GM23338 (cell line): Measurements from ENCODE around the gene TAS2R31. TPM values are rescaled to one million over a fixed set of nuclear protein-coding genes. Genes with fewer than 3 reads are reported as not detected.

Source experiments
- ATAC-seq: fragments of 200-7000 bp; cut with Tn5 transposase; 3 replicates; pipeline ENCODE4 v1.9.1; 2020
- DNase-seq: peaks from one replicate; pipeline ENCODE4 v3.0.0-alpha.2; 2015; ENCODE audit warnings: low spot score
- H2AFZ ChIP-seq: fragments of 200-600 bp; sonication (generic); 2 replicates; pipeline ENCODE4 v1.8.0; 2016; ENCODE audit warnings: antibody characterized with exemption, mild to moderate bottlenecking, moderate library complexity
- H3F3A ChIP-seq: fragments of 200-600 bp; sonication (generic); replicated peaks from 2 replicates; pipeline ENCODE4 v1.8.0; 2017; ENCODE audit warnings: antibody characterized with exemption, mixed run types, low read depth
- H3K27ac ChIP-seq: fragments of 200-600 bp; sonication (generic); 2 replicates; pipeline ENCODE4 v1.6.1; 2016; ENCODE audit warnings: low read depth
- H3K27me3 ChIP-seq: fragments of 200-600 bp; sonication (generic); 2 replicates; pipeline ENCODE4 v1.8.0; 2016; ENCODE audit warnings: mild to moderate bottlenecking, mixed run types, moderate library complexity; ENCODE audit not compliant: insufficient read depth
- H3K36me3 ChIP-seq: fragments of 200-600 bp; sonication (generic); 2 replicates; pipeline ENCODE4 v1.8.0; 2016; ENCODE audit warnings: mild to moderate bottlenecking; ENCODE audit not compliant: insufficient read depth
- H3K4me1 ChIP-seq: fragments of 200-600 bp; sonication (generic); 2 replicates; pipeline ENCODE4 v1.8.0; 2016; ENCODE audit warnings: mild to moderate bottlenecking, moderate library complexity; ENCODE audit not compliant: insufficient read depth
- H3K4me2 ChIP-seq: fragments of 200-600 bp; sonication (generic); 2 replicates; pipeline ENCODE4 v1.7.1; 2017; ENCODE audit warnings: mixed run types
- H3K4me3 ChIP-seq: fragments of 200-600 bp; sonication (generic); 2 replicates; pipeline ENCODE4 v1.6.1; 2016; ENCODE audit warnings: mixed run types
- H3K79me2 ChIP-seq: fragments of 200-600 bp; sonication (generic); replicated peaks from 2 replicates; pipeline ENCODE4 v1.8.0; 2017; ENCODE audit warnings: mild to moderate bottlenecking; ENCODE audit not compliant: insufficient read depth
- H3K9me2 ChIP-seq: fragments of 200-600 bp; sonication (generic); 2 replicates; pipeline ENCODE4 v1.8.0; 2017; ENCODE audit not compliant: insufficient read depth
- H4K20me1 ChIP-seq: fragments of 200-600 bp; sonication (generic); replicated peaks from 2 replicates; pipeline ENCODE4 v1.8.0; 2017; ENCODE audit warnings: mild to moderate bottlenecking; ENCODE audit not compliant: insufficient read depth
- H3K27ac Mint-ChIP-seq: 2 replicates; pipeline ENCODE4 v1.8.0; 2020; ENCODE audit warnings: inconsistent platforms, mild to moderate bottlenecking, moderate library complexity, mixed read lengths
- H3K27me3 Mint-ChIP-seq: 3 replicates; pipeline ENCODE4 v1.8.0; 2022; ENCODE audit warnings: low read depth, mild to moderate bottlenecking, moderate library complexity, mixed read lengths, inconsistent platforms; ENCODE audit not compliant: insufficient read depth, poor library complexity
- H3K36me3 Mint-ChIP-seq: 3 replicates; pipeline ENCODE4 v1.8.0; 2021; ENCODE audit warnings: low read depth, mild to moderate bottlenecking, inconsistent platforms, moderate library complexity, mixed read lengths
- H3K4me1 Mint-ChIP-seq: 3 replicates; pipeline ENCODE4 v1.8.0; 2020; ENCODE audit warnings: mild to moderate bottlenecking, inconsistent platforms, mixed read lengths
- H3K4me3 Mint-ChIP-seq: 3 replicates; pipeline ENCODE4 v1.8.0; 2021; ENCODE audit warnings: moderate library complexity, mild to moderate bottlenecking, inconsistent platforms, mixed read lengths
- H3K9me3 Mint-ChIP-seq: 3 replicates; pipeline ENCODE4 v1.8.0; 2020; ENCODE audit warnings: moderate library complexity, mild to moderate bottlenecking, inconsistent platforms, mixed read lengths
- CREB1 ChIP-seq: fragments of 250-450 bp; sonication (Bioruptor Pico); IDR thresholded peaks from 2 replicates; pipeline ENCODE4 v1.5.0; 2020; ENCODE audit warnings: low read depth, mild to moderate bottlenecking, moderate library complexity
- ETS1 ChIP-seq: IDR thresholded peaks from 2 replicates; pipeline ENCODE4 v1.6.1; 2016; ENCODE audit warnings: antibody characterized with exemption
- EZH2 ChIP-seq: fragments of 200-600 bp; sonication (generic); IDR thresholded peaks from one replicate; pipeline ENCODE4 v1.8.0; 2017; ENCODE audit warnings: antibody characterized with exemption, mild to moderate bottlenecking, low read depth; ENCODE audit not compliant: unreplicated experiment
- EZH2phosphoT487 ChIP-seq: fragments of 200-600 bp; sonication (generic); IDR thresholded peaks from one replicate; pipeline ENCODE4 v1.8.1; 2018; ENCODE audit warnings: antibody characterized with exemption; ENCODE audit not compliant: unreplicated experiment
- NANOG ChIP-seq: IDR thresholded peaks from 2 replicates; pipeline ENCODE4 v1.6.1; 2016; ENCODE audit warnings: antibody characterized with exemption, borderline replicate concordance
- REST ChIP-seq: IDR thresholded peaks from one replicate; pipeline ENCODE4 v1.6.1; 2018; ENCODE audit warnings: antibody characterized with exemption; ENCODE audit not compliant: unreplicated experiment
- ZNF114 ChIP-seq: fragments of 250-450 bp; sonication (Bioruptor Pico); IDR thresholded peaks from 2 replicates; pipeline ENCODE4 v1.5.0; 2020; ENCODE audit warnings: mild to moderate bottlenecking, moderate library complexity
- ZNF331 ChIP-seq: fragments of 250-450 bp; sonication (Bioruptor Pico); IDR thresholded peaks from 2 replicates; pipeline ENCODE4 v1.5.0; 2020; ENCODE audit warnings: low read depth, mild to moderate bottlenecking, moderate library complexity
- ZNF462 ChIP-seq: fragments of 250-450 bp; sonication (Bioruptor Pico); IDR thresholded peaks from 2 replicates; pipeline ENCODE4 v1.5.0; 2020; ENCODE audit warnings: mild to moderate bottlenecking, moderate library complexity
- polyA plus RNA-seq: library from polyadenylated mRNA; unstranded; fragments of >200 nt; fragmentation: Nextera tagmentation; extraction: Ambion mirVana; gene quantifications from 2 replicates; pipeline ENCODE4 v1.2.1, GENCODE V29; 2016
- total RNA-seq: library from RNA; depleted of rRNA; stranded (reverse); fragments of >200 nt; shearing (Covaris generic); gene quantifications from 2 replicates; pipeline ENCODE4 v1.2.3, GENCODE V29; 2014

The TAS2R31 gene
- total and polyA plus RNA-seq, 2 experiments from 2014 or later, result 12.9 TPM; not detected in 1

GRCh38 chr12:11071414-11071813 is 40.2 kb upstream of the TAS2R31 start:
- H3K4me2 ChIP-seq, result no peak overlapping the region; the same call in 1 of the 2 replicates
- no peak overlapping the region for H3K4me3 ChIP-seq
- Mint-ChIP-seq H3K4me1 (peaks cover 15% of the 10 kb centered on the region; the same call in 2 of the 3 replicates), H3K4me3 (no peak overlapping the region), H3K36me3 (0 out of 3 replicates have a peak, but pooled peaks cover 3% of the 10 kb centered on the region), H3K27me3 (peaks cover 1% of the 10 kb centered on the region), H3K9me3 (no peaks in the 10 kb centered on the region; the same call in 2 of the 3 replicates), H3K27ac (no peak overlapping the region)
- no peak overlapping the region for H3K27ac ChIP-seq
- H3K4me1 ChIP-seq, result no peaks in the 10 kb centered on the region
- H3K27me3 ChIP-seq, result no peaks in the 10 kb centered on the region
- peaks cover 7% of the 10 kb centered on the region; the same call in 1 of the 2 replicates for H3K79me2 ChIP-seq
- no peaks in the 10 kb centered on the region for H3K9me2 ChIP-seq
- H3F3A ChIP-seq, result no peaks in the 10 kb centered on the region
- no peaks in the 10 kb centered on the region for H3K36me3 ChIP-seq
- peak; percentile 88 for ATAC-seq
- H4K20me1 ChIP-seq, result peaks cover 4% of the 10 kb centered on the region
- DNase-seq, result peak; percentile 66
- peak; percentile 82 for TF ChIP-seq NANOG
- no peak for TF ChIP-seq ZNF114 (CRISPR knock-in tag)
- TF ChIP-seq REST, result no peak
- no peak overlapping the region for H2AFZ ChIP-seq

GRCh38 chr12:11070999-11071398 is 39.8 kb upstream of the TAS2R31 start:
- Histone ChIP-seq H3K4me2 (no peak overlapping the region; the same call in 1 of the 2 replicates), H3K27ac (no peak overlapping the region), H3K9me2 (no peaks in the 10 kb centered on the region), H3K79me2 (peaks cover 7% of the 10 kb centered on the region; the same call in 1 of the 2 replicates), H3K4me1 (no peaks in the 10 kb centered on the region), H3K36me3 (no peaks in the 10 kb centered on the region), H3K4me3 (no peak overlapping the region), H3K27me3 (no peaks in the 10 kb centered on the region), H3F3A (no peaks in the 10 kb centered on the region), H4K20me1 (peaks cover 4% of the 10 kb centered on the region), H2AFZ (no peak overlapping the region)
- 0 out of 3 replicates have a peak, but pooled peaks cover 3% of the 10 kb centered on the region for H3K36me3 Mint-ChIP-seq
- H3K4me3 Mint-ChIP-seq, result no peak overlapping the region
- H3K4me1 Mint-ChIP-seq, result peaks cover 15% of the 10 kb centered on the region; the same call in 2 of the 3 replicates
- H3K9me3 Mint-ChIP-seq, result no peaks in the 10 kb centered on the region; the same call in 2 of the 3 replicates
- H3K27me3 Mint-ChIP-seq, result peaks cover 1% of the 10 kb centered on the region
- no peak overlapping the region for H3K27ac Mint-ChIP-seq
- ATAC-seq (no peak), DNase-seq (no peak)
- TF ChIP-seq CREB1 (CRISPR knock-in tag), result no peak
- TF ChIP-seq ZNF114 (CRISPR knock-in tag), result no peak
- TF ChIP-seq ETS1, result no peak
- TF ChIP-seq NANOG, result no peak
- TF ChIP-seq EZH2phosphoT487, result no peak
- TF ChIP-seq ZNF462, result no peak
- no peak for TF ChIP-seq EZH2
- no peak for TF ChIP-seq ZNF331 (CRISPR knock-in tag)
